ENCODE data around the gene FAM13B. TPM values are rescaled to one million over a fixed set of nuclear protein-coding genes. Genes with fewer than 3 reads are reported as not detected.
"Not testable (repeated sequence)": the region's sequence is repeated elsewhere in the genome, so short reads cannot be mapped to it uniquely, and the experiment has no call there.

The FAM13B gene
- total RNA-seq, result 10 to 100 TPM; 10.2 to 14.0 TPM

GRCh38 chr5:138032572-138033385, at the start of gene FAM13B:
TSS of gene FAM13B (minus strand) at chr5:138033079. CDS start at chr5:138019111, 13,968 bp downstream.
- peak within 1 kb of the TSS; percentile 93 for H3K27ac Mint-ChIP-seq
- H3K4me3 Mint-ChIP-seq, result peak within 1 kb of the TSS; percentile 90
- CTCF ChIA-PET, result interaction anchor here (0.6 to 9.0 kb wide), 7 partner anchors 11 to 254 kb away, joined by 3 to 182 read pairs (median 5); partner anchors contain the start of gene PKD2L2
- H3K4me1 Mint-ChIP-seq, result peaks cover 50% of the 10 kb centered on the region
- H3K36me3 Mint-ChIP-seq (ENCODE audit: low read depth), result peaks cover 16% of the 10 kb centered on the region
- ATAC-seq (peak; percentile 78), DNase-seq (peak; percentile 91)
- POLR2A ChIA-PET, result no interaction called here
- no peaks in the 10 kb centered on the region for H3K27me3 Mint-ChIP-seq
- intact Hi-C loops (cut with DNase I, micrococcal nuclease), result loop anchor here (1.0 to 5.0 kb wide), 11 partner anchors 143 to 511 kb away; partner anchors contain the start of genes BRD8 (in 1 of the 2), CDC23 (in 1 of the 2), CDC25C (in 1 of the 2) and EGR1 (in 1 of the 2)
- H3K9me3 Mint-ChIP-seq (ENCODE audit: low read depth), result no peaks in the 10 kb centered on the region

DNA sequence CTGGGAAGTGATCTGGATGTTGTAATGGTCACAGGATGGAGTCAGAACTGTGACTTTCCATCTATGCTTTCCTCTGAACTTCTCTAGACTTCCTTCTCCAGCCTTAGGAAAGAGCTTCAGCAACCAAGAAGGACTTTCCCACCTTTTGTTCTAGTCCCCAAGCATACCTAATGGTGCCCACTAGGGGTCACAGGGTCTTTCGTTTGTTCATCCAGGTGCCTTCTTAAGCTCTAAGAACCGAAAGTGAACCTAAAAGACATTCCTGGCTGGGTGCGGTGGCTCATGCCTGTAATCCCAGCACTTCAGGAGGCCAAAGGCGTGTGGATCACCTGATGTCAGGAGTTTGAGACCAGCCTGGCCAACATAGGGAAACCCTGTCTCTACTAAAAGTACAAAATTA, 49.2 kb upstream of the FAM13B start:
- ATAC-seq (no peak), DNase-seq (no peak)
- H3K27me3 Mint-ChIP-seq, result peaks cover 2% of the 10 kb centered on the region
- ChIA-PET POLR2A (no interaction called here), CTCF (interaction anchor here (0.8 to 2.7 kb wide), 12 partner anchors 8 to 92 kb away, joined by 3 to 21 read pairs (median 3); partner anchors contain the start of gene NME5)
- H3K4me1 Mint-ChIP-seq, result peaks cover 15% of the 10 kb centered on the region
- H3K27ac Mint-ChIP-seq, result no peak overlapping the region
- no peaks in the 10 kb centered on the region for H3K36me3 Mint-ChIP-seq (ENCODE audit: low read depth)
- no peaks in the 10 kb centered on the region for H3K9me3 Mint-ChIP-seq (ENCODE audit: low read depth)
- intact Hi-C loops (cut with DNase I, micrococcal nuclease), result no loop called here
- no peak overlapping the region for H3K4me3 Mint-ChIP-seq

GRCh38 chr5:138078006-138078643, 45.2 kb upstream of the FAM13B start:
- no peak for DNase-seq

DNA sequence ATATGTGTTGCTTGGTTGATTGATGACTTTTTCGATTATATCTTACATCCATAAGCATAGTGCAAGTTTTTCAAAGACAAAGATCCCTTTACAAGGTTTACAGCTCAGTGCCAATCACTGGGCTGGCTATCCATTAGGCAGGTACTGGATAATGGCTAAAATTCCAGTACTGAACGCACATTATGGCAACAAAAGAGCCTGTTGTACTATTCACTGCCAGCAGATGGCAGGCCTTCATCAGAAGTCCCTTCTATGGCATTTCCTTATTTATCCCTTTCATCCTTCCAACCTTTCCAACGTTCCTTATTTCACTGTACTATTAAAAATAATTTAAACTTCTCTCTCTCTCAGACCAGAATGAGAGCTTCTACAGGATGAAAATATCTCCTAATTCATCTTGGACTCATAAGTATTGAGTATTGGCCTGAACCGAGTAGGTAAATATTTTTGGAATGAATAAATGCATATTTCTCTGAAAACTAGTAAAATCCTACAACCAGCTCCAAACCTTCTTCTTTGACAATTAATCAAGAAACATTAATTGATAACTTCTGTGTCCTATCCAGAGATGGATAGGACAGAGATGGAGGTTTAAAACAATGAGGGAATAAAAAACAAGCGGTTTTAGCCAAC, 44.3 kb upstream of the FAM13B start:
- no peak overlapping the region for H3K27ac Mint-ChIP-seq
- peaks cover 15% of the 10 kb centered on the region for H3K4me1 Mint-ChIP-seq
- DNase-seq (peak; percentile 70), ATAC-seq (no peak)
- CTCF ChIA-PET, result interaction anchor here (0.6 to 6.3 kb wide), 30 partner anchors 9 to 505 kb away, joined by 3 to 127 read pairs (median 4); partner anchors contain the start of genes BRD8, KIF20A, NME5 and PKD2L2
- H3K36me3 Mint-ChIP-seq (ENCODE audit: low read depth), result no peaks in the 10 kb centered on the region
- H3K9me3 Mint-ChIP-seq (ENCODE audit: low read depth), result no peaks in the 10 kb centered on the region
- intact Hi-C loops (cut with DNase I, micrococcal nuclease), result loop anchor here (1.0 kb wide), 1 partner anchor 56 kb away; no protein-coding TSS in a partner anchor
- POLR2A ChIA-PET, result no interaction called here
- H3K4me3 Mint-ChIP-seq, result no peak overlapping the region
- H3K27me3 Mint-ChIP-seq, result no peaks in the 10 kb centered on the region

More at GRCh38 chr5:138078006-138078643, 45.2 kb upstream of the FAM13B start:
- ChIA-PET CTCF (interaction anchor here (0.6 to 6.3 kb wide), 23 partner anchors 10 to 449 kb away, joined by 3 to 127 read pairs (median 4); no protein-coding TSS in a partner anchor), POLR2A (no interaction called here)
- intact Hi-C loops (cut with DNase I, micrococcal nuclease), result loop anchor here in 1 of 2 experiments (2.0 kb wide), 1 partner anchor 425 kb away; no protein-coding TSS in a partner anchor
- Mint-ChIP-seq H3K27me3 (no peaks in the 10 kb centered on the region), H3K4me3 (no peak overlapping the region), H3K27ac (no peak overlapping the region), H3K4me1 (peaks cover 15% of the 10 kb centered on the region), H3K36me3 (ENCODE audit: low read depth) (no peaks in the 10 kb centered on the region), H3K9me3 (ENCODE audit: low read depth) (no peaks in the 10 kb centered on the region)
- no peak for ATAC-seq

- POLR2A ChIA-PET; DNase-seq; intact Hi-C loops (cut with DNase I, micrococcal nuclease): not testable (repeated sequence)
These were observed 37.1 kb upstream of the FAM13B start for GRCh38 chr5:138070026-138070425.

GRCh38 chr5:138068742-138069600, 36.1 kb upstream of the FAM13B start:
- peak; percentile 85 for DNase-seq
- H3K27ac Mint-ChIP-seq, result no peak overlapping the region
- intact Hi-C loops (cut with DNase I, micrococcal nuclease), result loop anchor here (1.0 to 2.0 kb wide), 5 partner anchors 33 to 440 kb away; no protein-coding TSS in a partner anchor
- H3K27me3 Mint-ChIP-seq, result peaks cover 2% of the 10 kb centered on the region
- H3K4me1 Mint-ChIP-seq, result peaks cover 4% of the 10 kb centered on the region
- no peaks in the 10 kb centered on the region for H3K36me3 Mint-ChIP-seq (ENCODE audit: low read depth)
- H3K9me3 Mint-ChIP-seq (ENCODE audit: low read depth), result no peaks in the 10 kb centered on the region
- ChIA-PET POLR2A (no interaction called here), CTCF (interaction anchor here (0.6 to 9.9 kb wide), 35 partner anchors 9 to 474 kb away, joined by 3 to 182 read pairs (median 4); partner anchors contain the start of genes ETF1, FAM13B, NME5 and WNT8A)
- ATAC-seq, result peak; percentile 90
- no peak overlapping the region for H3K4me3 Mint-ChIP-seq

More at GRCh38 chr5:138070026-138070425, 37.1 kb upstream of the FAM13B start:
- not testable (repeated sequence) for H3K36me3 Mint-ChIP-seq (ENCODE audit: low read depth); H3K9me3 Mint-ChIP-seq (ENCODE audit: low read depth); ATAC-seq; H3K27me3 Mint-ChIP-seq; H3K4me1 Mint-ChIP-seq; H3K27ac Mint-ChIP-seq; H3K4me3 Mint-ChIP-seq
- CTCF ChIA-PET, result interaction anchor here (0.8 to 9.9 kb wide), 15 partner anchors 8 to 440 kb away, joined by 3 to 182 read pairs (median 6); partner anchors contain the start of genes FAM13B and NME5

GRCh38 chr5:138067945-138068344, 35.1 kb upstream of the FAM13B start:
- intact Hi-C loops (cut with DNase I, micrococcal nuclease), result loop anchor here (1.0 to 2.0 kb wide), 5 partner anchors 32 to 439 kb away; no protein-coding TSS in a partner anchor
- ChIA-PET POLR2A (no interaction called here), CTCF (interaction anchor here (0.7 to 9.9 kb wide), 14 partner anchors 10 to 438 kb away, joined by 3 to 182 read pairs (median 6); partner anchors contain the start of gene FAM13B)
- no peak overlapping the region for H3K4me3 Mint-ChIP-seq
- no peak overlapping the region for H3K27ac Mint-ChIP-seq
- ATAC-seq, result no peak
- H3K36me3 Mint-ChIP-seq (ENCODE audit: low read depth), result no peaks in the 10 kb centered on the region
- H3K9me3 Mint-ChIP-seq (ENCODE audit: low read depth), result no peaks in the 10 kb centered on the region
- no peak for DNase-seq
- H3K27me3 Mint-ChIP-seq, result peaks cover 2% of the 10 kb centered on the region
- peaks cover 4% of the 10 kb centered on the region for H3K4me1 Mint-ChIP-seq

- no peaks in the 10 kb centered on the region for H3K36me3 Mint-ChIP-seq (ENCODE audit: low read depth)
- H3K4me3 Mint-ChIP-seq, result no peak overlapping the region
- peak; percentile 40 for DNase-seq
- no peaks in the 10 kb centered on the region for H3K9me3 Mint-ChIP-seq (ENCODE audit: low read depth)
- no peaks in the 10 kb centered on the region for H3K27me3 Mint-ChIP-seq
- ChIA-PET CTCF (interaction anchor here (0.6 to 9.9 kb wide), 12 partner anchors 9 to 436 kb away, joined by 3 to 182 read pairs (median 4); partner anchors contain the start of gene FAM13B), POLR2A (interaction anchor here (0.6 kb wide), 1 partner anchor 211 kb away, joined by 3 read pairs; no protein-coding TSS in a partner anchor)
- no peak overlapping the region for H3K27ac Mint-ChIP-seq
- ATAC-seq, result no peak
- intact Hi-C loops (cut with DNase I, micrococcal nuclease), result no loop called here
- peaks cover 4% of the 10 kb centered on the region for H3K4me1 Mint-ChIP-seq
These were observed 32.2 kb upstream of the FAM13B start for GRCh38 chr5:138065102-138065501.

GRCh38 chr5:138064526-138064925, 31.6 kb upstream of the FAM13B start:
- H3K4me1 Mint-ChIP-seq, result peaks cover 4% of the 10 kb centered on the region
- H3K27ac Mint-ChIP-seq, result no peak overlapping the region
- no peaks in the 10 kb centered on the region for H3K9me3 Mint-ChIP-seq (ENCODE audit: low read depth)
- DNase-seq (no peak), ATAC-seq (no peak)
- intact Hi-C loops (cut with DNase I, micrococcal nuclease), result no loop called here
- H3K36me3 Mint-ChIP-seq (ENCODE audit: low read depth), result no peaks in the 10 kb centered on the region
- ChIA-PET POLR2A (no interaction called here), CTCF (interaction anchor here (0.6 to 9.9 kb wide), 11 partner anchors 8 to 435 kb away, joined by 3 to 182 read pairs (median 4); partner anchors contain the start of gene FAM13B)
- no peaks in the 10 kb centered on the region for H3K27me3 Mint-ChIP-seq
- H3K4me3 Mint-ChIP-seq, result no peak overlapping the region
